ENCODE measurements around the gene MRPS5. TPM values are rescaled to one million over a fixed set of nuclear protein-coding genes. Genes with fewer than 3 reads are reported as not detected.
"Not testable (repeated sequence)": the region's sequence is repeated elsewhere in the genome, so short reads cannot be mapped to it uniquely, and the experiment has no call there.

MRPS5 gene
- total RNA-seq, 1 donor from 2014 or later: 55.0 TPM

DNA sequence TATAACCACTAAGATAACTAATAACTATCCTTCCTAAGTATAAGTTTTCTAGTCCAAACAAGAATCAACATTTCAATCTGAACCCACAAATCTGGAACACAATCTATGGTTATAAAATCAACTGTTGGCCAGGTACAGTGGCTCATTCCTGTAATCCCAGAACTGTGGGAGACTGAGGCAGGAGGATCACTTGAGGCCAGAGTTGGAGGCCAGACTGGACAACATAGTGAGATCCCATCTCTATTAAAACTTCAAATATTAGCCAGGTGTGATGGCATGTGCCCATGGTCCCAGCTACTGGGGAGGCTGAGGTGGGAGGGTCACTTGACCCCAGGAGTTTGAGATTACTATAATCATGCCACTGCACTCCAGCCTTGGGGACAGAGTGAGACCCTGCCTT, 11.2 kb downstream of the MRPS5 start:
- Histone ChIP-seq H3K36me3 (peaks cover 0 to 89% of the 10 kb centered on the region in 2 donors), H3K4me1 (peaks cover 5% of the 10 kb centered on the region)
- intact Hi-C loops (cut with DNase I): no loop called here

DNA sequence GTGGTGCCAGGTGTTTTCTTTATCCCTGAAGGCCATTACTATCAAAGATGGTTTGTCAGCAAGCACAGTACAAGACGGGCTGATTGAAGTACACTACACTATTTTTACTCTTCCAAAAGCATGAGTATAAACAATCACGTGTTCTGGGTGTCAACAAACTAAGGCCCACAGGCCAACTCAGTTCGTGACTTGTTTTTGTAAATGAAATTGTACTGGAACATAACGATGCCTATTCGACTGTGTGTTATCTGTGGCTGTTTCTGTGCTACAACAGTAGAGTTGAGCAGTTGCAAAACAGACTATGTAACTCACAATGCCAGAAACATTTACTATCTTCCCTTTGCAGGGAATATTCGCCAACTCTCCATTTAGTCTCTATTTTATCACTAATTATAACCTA, 12.3 kb downstream of the MRPS5 start:
- H3K27me3 ChIP-seq: no peaks in the 10 kb centered on the region
- peaks cover 3 to 95% of the 10 kb centered on the region in 2 donors for H3K36me3 ChIP-seq
- intact Hi-C loops (cut with DNase I): no loop called here
- H3K4me3 ChIP-seq: no peak overlapping the region
- TF ChIP-seq, protein P1, sequence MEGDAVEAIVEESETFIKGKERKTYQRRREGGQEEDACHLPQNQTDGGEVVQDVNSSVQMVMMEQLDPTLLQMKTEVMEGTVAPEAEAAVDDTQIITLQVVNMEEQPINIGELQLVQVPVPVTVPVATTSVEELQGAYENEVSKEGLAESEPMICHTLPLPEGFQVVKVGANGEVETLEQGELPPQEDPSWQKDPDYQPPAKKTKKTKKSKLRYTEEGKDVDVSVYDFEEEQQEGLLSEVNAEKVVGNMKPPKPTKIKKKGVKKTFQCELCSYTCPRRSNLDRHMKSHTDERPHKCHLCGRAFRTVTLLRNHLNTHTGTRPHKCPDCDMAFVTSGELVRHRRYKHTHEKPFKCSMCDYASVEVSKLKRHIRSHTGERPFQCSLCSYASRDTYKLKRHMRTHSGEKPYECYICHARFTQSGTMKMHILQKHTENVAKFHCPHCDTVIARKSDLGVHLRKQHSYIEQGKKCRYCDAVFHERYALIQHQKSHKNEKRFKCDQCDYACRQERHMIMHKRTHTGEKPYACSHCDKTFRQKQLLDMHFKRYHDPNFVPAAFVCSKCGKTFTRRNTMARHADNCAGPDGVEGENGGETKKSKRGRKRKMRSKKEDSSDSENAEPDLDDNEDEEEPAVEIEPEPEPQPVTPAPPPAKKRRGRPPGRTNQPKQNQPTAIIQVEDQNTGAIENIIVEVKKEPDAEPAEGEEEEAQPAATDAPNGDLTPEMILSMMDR (IDR thresholded peaks at IDR 0.05): no peak
- no peak for TF ChIP-seq POLR2AphosphoS5 (IDR thresholded peaks at IDR 0.05; ENCODE audit: insufficient read depth in 1 of 2, low read depth in 1 of 2)
- no peaks in the 10 kb centered on the region for H3K9me3 ChIP-seq
- no peaks in the 10 kb centered on the region for H3K4me1 ChIP-seq
- DNase-seq (ENCODE audit: extremely low spot score in 2 of 2): no peak
- H3K27ac ChIP-seq: no peak overlapping the region

More for the DNA sequence above, 11.2 kb downstream of the MRPS5 start:
- no peaks in the 10 kb centered on the region for H3K27me3 ChIP-seq
- H3K4me3 ChIP-seq: no peak overlapping the region
- H3K9me3 ChIP-seq: no peaks in the 10 kb centered on the region
- no peak for DNase-seq (ENCODE audit: extremely low spot score in 2 of 2)
- TF ChIP-seq POLR2AphosphoS5 (IDR thresholded peaks at IDR 0.05; ENCODE audit: insufficient read depth in 1 of 2, low read depth in 1 of 2) (no peak), POLR2A (IDR thresholded peaks at IDR 0.05) (no peak)
- TF ChIP-seq, protein P1 (IDR thresholded peaks at IDR 0.05): no peak
- no peak overlapping the region for H3K27ac ChIP-seq

DNA sequence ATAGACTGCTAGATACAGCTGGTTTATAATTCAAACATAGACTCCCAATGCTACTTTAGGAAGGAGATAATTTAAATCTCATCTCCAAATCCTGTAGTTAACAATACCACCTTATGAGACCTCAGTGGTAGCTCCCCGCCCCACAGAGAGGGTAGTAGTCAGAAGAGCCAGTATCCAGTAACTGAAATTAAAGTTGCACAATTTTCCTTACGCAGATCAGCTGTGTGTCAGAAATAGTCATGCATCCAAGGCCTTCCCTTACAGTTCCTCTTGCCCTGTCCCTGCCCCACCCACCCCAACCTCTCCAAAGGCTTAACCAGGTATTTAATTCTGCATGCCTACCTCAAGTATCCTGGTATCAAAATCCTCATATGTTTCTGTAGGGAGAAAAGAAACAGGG, 15.5 kb downstream of the MRPS5 start:
- no peaks in the 10 kb centered on the region for H3K27me3 ChIP-seq
- no peak overlapping the region for H3K27ac ChIP-seq
- H3K4me1 ChIP-seq: no peaks in the 10 kb centered on the region
- DNase-seq (ENCODE audit: extremely low spot score in 2 of 2): no peak
- intact Hi-C loops (cut with DNase I): no loop called here
- H3K4me3 ChIP-seq: no peak overlapping the region
- H3K9me3 ChIP-seq: no peaks in the 10 kb centered on the region
- TF ChIP-seq POLR2A (IDR thresholded peaks at IDR 0.05) (no peak), POLR2AphosphoS5 (IDR thresholded peaks at IDR 0.05; ENCODE audit: insufficient read depth in 1 of 2, low read depth in 1 of 2) (no peak)
- TF ChIP-seq, protein P1 (IDR thresholded peaks at IDR 0.05): no peak
- peaks cover 3 to 100% of the 10 kb centered on the region in 2 donors for H3K36me3 ChIP-seq

DNA sequence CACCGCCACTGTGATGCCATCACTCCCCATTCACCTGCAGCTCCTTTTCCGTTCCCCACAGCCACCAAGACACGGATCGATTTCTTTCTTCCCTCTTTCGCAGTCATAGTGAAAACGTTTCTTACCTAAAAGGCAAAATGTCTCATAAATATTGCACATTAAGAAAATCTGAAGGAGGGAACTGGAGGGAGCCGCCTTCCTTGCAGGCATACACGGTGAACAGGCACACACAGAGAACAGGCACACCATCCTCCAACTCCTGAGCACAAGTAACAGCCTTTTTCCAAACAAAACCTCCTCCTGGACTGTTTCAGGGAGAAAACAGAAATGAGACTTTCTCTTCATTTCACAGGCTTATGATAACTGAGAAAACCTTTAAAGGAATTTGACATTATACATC, 17.0 kb downstream of the MRPS5 start:
- peaks cover 3 to 100% of the 10 kb centered on the region in 2 donors for H3K36me3 ChIP-seq
- H3K9me3 ChIP-seq: no peaks in the 10 kb centered on the region
- intact Hi-C loops (cut with DNase I): no loop called here
- H3K27ac ChIP-seq: no peak overlapping the region
- H3K4me1 ChIP-seq: no peaks in the 10 kb centered on the region
- H3K27me3 ChIP-seq: no peaks in the 10 kb centered on the region
- TF ChIP-seq POLR2AphosphoS5 (IDR thresholded peaks at IDR 0.05; ENCODE audit: insufficient read depth in 1 of 2, low read depth in 1 of 2) (no peak), POLR2A (IDR thresholded peaks at IDR 0.05) (no peak)
- TF ChIP-seq, protein P1 (IDR thresholded peaks at IDR 0.05): no peak
- no peak overlapping the region for H3K4me3 ChIP-seq
- no peak for DNase-seq (ENCODE audit: extremely low spot score in 2 of 2)

DNA sequence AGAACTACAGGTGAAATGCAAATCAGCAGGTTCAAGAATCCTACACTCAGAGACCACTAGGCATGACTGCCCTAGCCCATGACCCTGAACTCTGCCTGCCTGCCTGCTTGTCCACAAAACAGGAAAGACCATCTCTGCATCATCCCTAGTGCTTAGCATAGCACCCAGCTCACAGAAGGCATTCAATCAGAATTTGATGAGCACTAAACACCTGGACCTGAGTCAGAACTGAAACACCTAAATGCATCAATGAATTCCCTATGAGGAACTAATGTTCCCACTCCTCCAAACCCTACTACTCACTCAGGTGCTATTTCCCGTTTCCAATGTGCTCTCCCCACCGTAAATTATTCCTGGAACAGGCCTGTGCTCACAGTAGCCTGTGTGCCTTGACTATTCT, 21.7 kb downstream of the MRPS5 start:
- TF ChIP-seq POLR2AphosphoS5 (IDR thresholded peaks at IDR 0.05; ENCODE audit: insufficient read depth in 1 of 2, low read depth in 1 of 2): no peak
- Histone ChIP-seq H3K27ac (no peak overlapping the region), H3K36me3 (peaks cover 3 to 75% of the 10 kb centered on the region in 2 donors), H3K4me1 (no peaks in the 10 kb centered on the region), H3K9me3 (no peaks in the 10 kb centered on the region), H3K4me3 (no peak overlapping the region), H3K27me3 (no peaks in the 10 kb centered on the region)
- DNase-seq (ENCODE audit: extremely low spot score in 2 of 2): no peak
- intact Hi-C loops (cut with DNase I): no loop called here

DNA sequence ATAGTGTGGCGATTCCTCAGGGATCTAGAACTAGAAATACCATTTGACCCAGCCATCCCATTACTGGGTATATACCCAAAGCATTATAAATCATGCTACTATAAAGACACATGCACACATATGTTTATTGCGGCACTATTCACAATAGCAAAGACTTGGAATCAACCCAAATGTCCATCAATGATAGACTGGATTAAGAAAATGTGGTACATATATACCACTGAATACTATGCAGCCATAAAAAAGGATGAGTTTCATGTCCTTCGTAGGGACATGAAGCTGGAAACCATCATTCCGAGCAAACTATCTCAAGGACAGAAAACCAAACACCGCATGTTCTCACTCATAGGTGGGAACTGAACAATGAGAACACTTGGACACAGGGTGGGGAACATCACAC, 23.3 kb downstream of the MRPS5 start:
- H3K4me1 ChIP-seq; H3K9me3 ChIP-seq; DNase-seq (ENCODE audit: extremely low spot score in 2 of 2); H3K27ac ChIP-seq; intact Hi-C loops (cut with DNase I); H3K27me3 ChIP-seq; H3K4me3 ChIP-seq: not testable (repeated sequence)
- H3K36me3 ChIP-seq: peaks cover 0 to 72% of the 10 kb centered on the region in 2 donors

Data from vagina (tissue), 2 donors.